GM10266 (cell line): ENCODE results near the gene SLC22A7.

Source experiments
- DNase-seq: peaks from one replicate; pipeline ENCODE4 v3.0.0; 2012; ENCODE audit errors: extremely low spot score
- TF ChIP-seq, protein P1 (sequence below): IDR thresholded peaks from 2 replicates; pipeline ENCODE4 v1.5.1; 2012; ENCODE audit warnings: mild to moderate bottlenecking, low read depth; ENCODE audit not compliant: control insufficient read depth, insufficient read depth; ENCODE audit errors: missing control alignments

SLC22A7 gene

DNA sequence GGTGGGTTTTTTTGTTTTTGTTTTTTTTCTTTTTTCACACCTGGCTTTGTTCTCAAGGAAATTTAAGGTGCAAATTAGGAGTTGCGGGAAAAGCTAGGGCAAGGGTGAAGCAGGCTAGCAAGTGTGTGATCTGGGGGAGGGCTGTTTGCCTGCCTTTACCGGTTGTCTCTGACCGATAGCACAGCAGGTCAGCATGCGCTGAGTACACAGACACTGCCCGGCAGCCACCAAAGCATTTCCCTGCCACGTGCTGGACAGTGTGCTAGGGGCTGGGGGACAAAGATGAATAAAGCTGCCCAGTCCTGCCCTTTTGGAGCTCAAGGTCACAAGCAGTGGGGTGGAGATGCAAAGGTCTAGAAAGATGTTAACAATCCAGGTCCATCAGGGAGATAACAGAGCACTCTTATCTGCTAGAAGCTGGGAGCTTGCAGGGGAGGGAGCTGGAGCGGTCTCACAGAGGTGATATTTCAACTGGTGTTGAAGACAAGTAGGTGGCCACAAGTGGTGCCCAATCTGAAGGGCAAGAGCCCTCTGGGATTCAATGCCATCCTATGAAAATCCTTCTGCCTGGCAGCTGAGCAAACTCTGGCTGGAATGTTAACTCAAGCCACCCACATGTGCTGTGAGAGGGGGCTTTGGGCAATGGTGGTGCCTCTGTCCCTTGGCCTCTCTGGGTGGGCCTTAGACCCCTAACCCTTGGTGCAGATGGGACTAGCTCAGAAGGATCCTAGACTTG, 30.3 kb upstream of the SLC22A7 start:
- TF ChIP-seq, protein P1, sequence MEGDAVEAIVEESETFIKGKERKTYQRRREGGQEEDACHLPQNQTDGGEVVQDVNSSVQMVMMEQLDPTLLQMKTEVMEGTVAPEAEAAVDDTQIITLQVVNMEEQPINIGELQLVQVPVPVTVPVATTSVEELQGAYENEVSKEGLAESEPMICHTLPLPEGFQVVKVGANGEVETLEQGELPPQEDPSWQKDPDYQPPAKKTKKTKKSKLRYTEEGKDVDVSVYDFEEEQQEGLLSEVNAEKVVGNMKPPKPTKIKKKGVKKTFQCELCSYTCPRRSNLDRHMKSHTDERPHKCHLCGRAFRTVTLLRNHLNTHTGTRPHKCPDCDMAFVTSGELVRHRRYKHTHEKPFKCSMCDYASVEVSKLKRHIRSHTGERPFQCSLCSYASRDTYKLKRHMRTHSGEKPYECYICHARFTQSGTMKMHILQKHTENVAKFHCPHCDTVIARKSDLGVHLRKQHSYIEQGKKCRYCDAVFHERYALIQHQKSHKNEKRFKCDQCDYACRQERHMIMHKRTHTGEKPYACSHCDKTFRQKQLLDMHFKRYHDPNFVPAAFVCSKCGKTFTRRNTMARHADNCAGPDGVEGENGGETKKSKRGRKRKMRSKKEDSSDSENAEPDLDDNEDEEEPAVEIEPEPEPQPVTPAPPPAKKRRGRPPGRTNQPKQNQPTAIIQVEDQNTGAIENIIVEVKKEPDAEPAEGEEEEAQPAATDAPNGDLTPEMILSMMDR = no peak
- DNase-seq = no peak

GRCh38 chr6:43268355-43268700, 29.7 kb upstream of the SLC22A7 start:
- TF ChIP-seq, protein P1 = no peak
- DNase-seq = no peak

DNA sequence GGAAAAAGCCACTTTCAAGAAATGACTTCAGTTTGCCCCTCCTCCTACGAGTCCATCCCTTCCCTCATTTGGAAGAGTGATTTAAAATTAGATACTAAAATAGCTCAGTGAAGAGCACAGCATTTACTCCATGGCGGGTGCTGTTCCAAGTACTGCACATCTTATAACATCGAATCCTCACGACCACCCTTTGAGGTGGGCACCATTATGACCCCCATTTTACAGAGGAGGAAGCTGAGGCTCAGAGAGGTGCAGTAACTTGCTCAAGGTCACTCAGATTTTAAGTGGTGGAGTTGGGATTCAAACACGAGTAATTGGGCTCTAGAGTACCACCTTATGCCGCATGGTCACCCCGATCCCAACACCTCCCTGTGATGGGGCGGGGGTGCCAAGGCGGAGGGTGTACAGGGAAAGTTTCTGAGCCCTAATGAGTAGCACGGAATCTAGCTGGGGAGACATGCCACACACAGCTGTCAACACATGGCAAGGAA, 29.2 kb upstream of the SLC22A7 start:
- TF ChIP-seq, protein P1 = no peak
- no peak for DNase-seq

- no peak for DNase-seq
- TF ChIP-seq, protein P1 = no peak
These were observed 28.6 kb upstream of the SLC22A7 start for GRCh38 chr6:43269273-43270007.

DNA sequence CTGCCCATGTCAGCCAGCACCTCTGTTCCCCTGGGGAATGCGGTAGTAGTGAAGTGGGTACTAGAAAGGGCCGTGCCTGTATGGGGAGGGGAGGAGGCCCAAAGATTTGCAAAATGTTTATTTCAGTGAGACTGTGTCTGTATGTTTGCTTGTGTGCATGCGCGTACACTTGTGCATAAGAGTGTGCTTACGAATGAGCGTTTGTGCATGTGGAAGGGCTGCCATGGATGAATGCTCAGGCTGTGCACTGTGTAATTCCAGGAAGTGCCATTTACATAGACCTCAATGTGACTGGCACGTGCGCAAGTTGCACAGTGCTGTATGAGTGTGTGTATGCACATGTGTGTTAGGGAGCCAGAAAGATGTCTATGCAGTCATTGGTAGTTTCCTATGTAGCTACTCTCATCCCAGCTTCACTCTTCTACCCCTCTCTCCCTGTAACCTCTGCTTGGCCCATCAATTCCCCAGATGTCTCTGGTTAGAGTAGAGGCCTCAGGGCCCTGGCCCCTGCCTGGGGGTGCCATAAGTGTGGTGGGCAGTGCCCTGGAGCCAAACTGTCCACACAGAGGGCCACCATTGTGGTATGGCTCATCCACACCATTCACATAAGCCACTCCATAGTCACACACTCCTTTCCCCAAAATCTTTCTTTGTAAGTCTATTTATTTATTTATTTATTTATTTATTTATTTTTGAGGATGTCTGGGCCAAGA, 26.8 kb upstream of the SLC22A7 start:
- DNase-seq = no peak
- TF ChIP-seq, protein P1 = no peak

- TF ChIP-seq, protein P1 = no peak
- no peak for DNase-seq
These were observed 26.1 kb upstream of the SLC22A7 start for GRCh38 chr6:43271944-43272343.
